SU-DHL-6 (cell line): ENCODE measurements around the gene PIP4P1.
A peak's percentile ranks its signal among the peaks of the same experiment; 100 is the strongest.

Source experiments
- H2AFZ ChIP-seq: fragments of 200-600 bp; sonication (generic); 2 replicates; pipeline ENCODE4 v1.6.1; 2014; ENCODE audit warnings: low read depth, mild to moderate bottlenecking, moderate library complexity, mixed read lengths, antibody characterized with exemption, low read length; ENCODE audit not compliant: severe bottlenecking
- H3F3A ChIP-seq: fragments of 200-600 bp; shearing (Covaris generic); 2 replicates; pipeline ENCODE4 v1.6.0; 2016; ENCODE audit warnings: antibody characterized with exemption, mild to moderate bottlenecking; ENCODE audit not compliant: insufficient read depth
- H3K27ac ChIP-seq: fragments of 200-600 bp; sonication (generic); 2 replicates; pipeline ENCODE4 v1.5.1; 2016; ENCODE audit warnings: low read depth, mild to moderate bottlenecking, low read length, moderate library complexity, mixed read lengths
- H3K27me3 ChIP-seq: fragments of 200-600 bp; sonication (generic), shearing (Covaris generic); 2 replicates; pipeline ENCODE4 v1.6.0; 2014; ENCODE audit warnings: mild to moderate bottlenecking, low read length
- H3K36me3 ChIP-seq: fragments of 200-600 bp; sonication (generic); 2 replicates; pipeline ENCODE4 v1.6.1; 2014; ENCODE audit warnings: mild to moderate bottlenecking, low read length, mixed read lengths
- H3K4me2 ChIP-seq: fragments of 300-600, 200-600 bp; shearing (Covaris generic), sonication (generic); 2 replicates; pipeline ENCODE4 v1.6.0; 2014; ENCODE audit warnings: low read length, low read depth, mild to moderate bottlenecking; ENCODE audit not compliant: poor library complexity, severe bottlenecking
- H3K4me3 ChIP-seq: fragments of 200-600 bp; sonication (generic); 2 replicates; pipeline ENCODE4 v1.5.1; 2014; ENCODE audit warnings: antibody characterized with exemption, low read length, mild to moderate bottlenecking, mixed read lengths; ENCODE audit not compliant: insufficient read depth, poor library complexity, severe bottlenecking
- H3K79me2 ChIP-seq: fragments of 200-600 bp; sonication (generic); 2 replicates; pipeline ENCODE4 v1.6.1; 2014; ENCODE audit warnings: mild to moderate bottlenecking, low read length, moderate library complexity; ENCODE audit not compliant: insufficient read depth
- H3K9ac ChIP-seq: fragments of 200-600 bp; sonication (generic); 2 replicates; pipeline ENCODE4 v1.7.0; 2014; ENCODE audit warnings: mild to moderate bottlenecking, low read length
- H3K9me2 ChIP-seq: fragments of 200-600 bp; sonication (generic); replicated peaks from 2 replicates; pipeline ENCODE4 v1.6.1; 2014; ENCODE audit warnings: low read length; ENCODE audit not compliant: insufficient read depth
- H3K9me3 ChIP-seq: fragments of 200-600 bp; sonication (generic); 2 replicates; pipeline ENCODE4 v1.6.1; 2014; ENCODE audit warnings: low read length, mixed read lengths; ENCODE audit not compliant: insufficient read depth
- H4K20me1 ChIP-seq: fragments of 200-600 bp; sonication (generic); 2 replicates; pipeline ENCODE4 v1.6.1; 2014; ENCODE audit warnings: low read depth, mild to moderate bottlenecking, antibody characterized with exemption, low read length, moderate library complexity, mixed read lengths
- CTCF ChIP-seq: fragments of 200-600 bp; sonication (generic); IDR thresholded peaks from one replicate; pipeline ENCODE4 v1.5.1; 2017; ENCODE audit warnings: antibody characterized with exemption, mild to moderate bottlenecking, low read length, moderate library complexity; ENCODE audit not compliant: insufficient read depth, poor library complexity, severe bottlenecking
- EZH2phosphoT487 ChIP-seq: fragments of 200-600 bp; sonication (generic), shearing (Covaris generic); conservative IDR thresholded peaks from 2 replicates; pipeline ENCODE4 v1.6.1; 2018; ENCODE audit warnings: mild to moderate bottlenecking, antibody characterized with exemption, low read length, moderate library complexity, mixed read lengths

The PIP4P1 gene

GRCh38 chr14:20468764-20469241, 7.6 kb upstream of the PIP4P1 start:
- H3K4me3 ChIP-seq: peak overlapping the region; percentile 56
- no peaks in the 10 kb centered on the region for H3K9me2 ChIP-seq
- peaks cover 8% of the 10 kb centered on the region; the same call in 1 of the 2 replicates for H3K36me3 ChIP-seq
- peak overlapping the region; percentile 98 for H3K4me2 ChIP-seq
- H3K27me3 ChIP-seq: no peaks in the 10 kb centered on the region
- H3K79me2 ChIP-seq: peaks cover 40% of the 10 kb centered on the region
- H3F3A ChIP-seq: no peaks in the 10 kb centered on the region; the same call in 1 of the 2 replicates
- peak overlapping the region; percentile 89 for H3K9ac ChIP-seq
- H3K27ac ChIP-seq: no peak overlapping the region
- H2AFZ ChIP-seq: peak overlapping the region; percentile 73
- no peaks in the 10 kb centered on the region for H3K9me3 ChIP-seq
- H4K20me1 ChIP-seq: no peaks in the 10 kb centered on the region; the same call in 1 of the 2 replicates
- TF ChIP-seq EZH2phosphoT487 (no peak), CTCF (no peak)

GRCh38 chr14:20460458-20461224, 593 bp downstream of the PIP4P1 start:
- Histone ChIP-seq H3K9ac (peak overlapping the region; percentile 95), H3K9me2 (no peaks in the 10 kb centered on the region), H3K36me3 (peaks cover 7% of the 10 kb centered on the region), H3K4me3 (peak overlapping the region; percentile 76), H3K27me3 (no peaks in the 10 kb centered on the region), H3K79me2 (peaks cover 27% of the 10 kb centered on the region), H3F3A (peaks cover 39% of the 10 kb centered on the region), H3K9me3 (no peaks in the 10 kb centered on the region; the same call in 1 of the 2 replicates), H4K20me1 (no peaks in the 10 kb centered on the region; the same call in 1 of the 2 replicates), H2AFZ (no peak overlapping the region), H3K27ac (peak overlapping the region; percentile 85), H3K4me2 (peak overlapping the region; percentile 87)
- TF ChIP-seq CTCF (no peak), EZH2phosphoT487 (no peak)

- H3F3A ChIP-seq: peaks cover 39% of the 10 kb centered on the region
- H3K9me2 ChIP-seq: no peaks in the 10 kb centered on the region
- no peak overlapping the region for H2AFZ ChIP-seq
- no peak overlapping the region for H3K27ac ChIP-seq
- TF ChIP-seq CTCF (no peak), EZH2phosphoT487 (no peak)
- H3K4me2 ChIP-seq: no peak overlapping the region
- no peak overlapping the region for H3K4me3 ChIP-seq
- H3K36me3 ChIP-seq: peaks cover 7% of the 10 kb centered on the region
- H4K20me1 ChIP-seq: no peaks in the 10 kb centered on the region; the same call in 1 of the 2 replicates
- no peaks in the 10 kb centered on the region; the same call in 1 of the 2 replicates for H3K9me3 ChIP-seq
- no peaks in the 10 kb centered on the region for H3K27me3 ChIP-seq
- peaks cover 44% of the 10 kb centered on the region for H3K79me2 ChIP-seq
- no peak overlapping the region for H3K9ac ChIP-seq
Observed at GRCh38 chr14:20458031-20458789, 3.0 kb downstream of the PIP4P1 start.
